K562 (cell line): ENCODE data around the gene BOLA3. TPM values are rescaled to one million over a fixed set of nuclear protein-coding genes. Genes with fewer than 3 reads are reported as not detected.

ENCODE experiments used
- C11orf30 ChIP-seq: fragments of 450-650 bp; IDR thresholded peaks from 2 replicates; pipeline ENCODE4 v1.6.1; 2016; ENCODE audit warnings: low read depth, mild to moderate bottlenecking
- CREB3 ChIP-seq: fragments of 450-650 bp; conservative IDR thresholded peaks from 2 replicates; pipeline ENCODE4 v1.6.1; 2016; ENCODE audit warnings: missing genetic modification characterization, low read depth, mild to moderate bottlenecking, missing compliant biosample characterization, moderate library complexity
- GATAD2B ChIP-seq: fragments of 450-650 bp; IDR thresholded peaks from 2 replicates; pipeline ENCODE4 v1.6.1; 2017; ENCODE audit warnings: mild to moderate bottlenecking, borderline replicate concordance
- HEY1 ChIP-seq: fragments of 250-450 bp; sonication (Bioruptor Pico); IDR thresholded peaks from 2 replicates; pipeline ENCODE4 v1.5.0; 2020; ENCODE audit warnings: mild to moderate bottlenecking, moderate library complexity, borderline replicate concordance
- HNRNPK ChIP-seq: fragments of 200-400 bp; formaldehyde crosslinking; IDR thresholded peaks from one replicate; pipeline ENCODE4 v1.6.1; 2018; ENCODE audit warnings: mild to moderate bottlenecking, low read depth, low read length; ENCODE audit not compliant: poor library complexity, severe bottlenecking
- ILK ChIP-seq: fragments of 450-650 bp; IDR thresholded peaks from 2 replicates; pipeline ENCODE4 v1.6.1; 2016; ENCODE audit warnings: missing genetic modification characterization, low read depth, mild to moderate bottlenecking, missing compliant biosample characterization, moderate library complexity, borderline replicate concordance
- MAX ChIP-seq: sonication (generic); formaldehyde crosslinking; IDR thresholded peaks from 2 replicates; pipeline ENCODE4 v1.9.0; 2022; ENCODE audit warnings: mild to moderate bottlenecking, missing genetic modification reagents
- MEIS2 ChIP-seq: fragments of 450-650 bp; IDR thresholded peaks from 2 replicates; pipeline ENCODE4 v1.6.1; 2014; ENCODE audit warnings: mild to moderate bottlenecking; ENCODE audit not compliant: partially characterized antibody
- PHF8 ChIP-seq: fragments of 200-600 bp; sonication (generic); IDR thresholded peaks from 2 replicates; pipeline ENCODE4 v1.6.1; 2012; ENCODE audit warnings: mixed run types, mild to moderate bottlenecking, inconsistent platforms, low read length, moderate library complexity, borderline replicate concordance
- POLR3A ChIP-seq: IDR thresholded peaks from 2 replicates; pipeline ENCODE4 v1.6.1; 2011; ENCODE audit warnings: borderline replicate concordance, mild to moderate bottlenecking, moderate library complexity; ENCODE audit not compliant: insufficient read length, insufficient read depth; ENCODE audit errors: extremely low read depth
- ZBTB7A ChIP-seq: IDR thresholded peaks from 2 replicates; pipeline ENCODE4 v1.6.1; 2011; ENCODE audit warnings: low read depth, mild to moderate bottlenecking, low read length, moderate library complexity, borderline replicate concordance; ENCODE audit not compliant: control insufficient read depth
- ZEB2 ChIP-seq: fragments of 450-650 bp; IDR thresholded peaks from 2 replicates; pipeline ENCODE4 v1.6.1; 2016
- ZKSCAN1 ChIP-seq: fragments of 150-350 bp; IDR thresholded peaks from 2 replicates; pipeline ENCODE4 v1.6.1; 2016; ENCODE audit warnings: low read depth, low read length
- ZNF277 ChIP-seq: fragments of 250-450 bp; sonication (Bioruptor Pico); IDR thresholded peaks from 2 replicates; pipeline ENCODE4 v1.8.0; 2022; ENCODE audit warnings: inconsistent platforms, mild to moderate bottlenecking, moderate library complexity, borderline replicate concordance
- ZNF347 ChIP-seq: fragments of 450-650 bp; formaldehyde crosslinking; IDR thresholded peaks from 2 replicates; pipeline ENCODE4 v1.4.0; 2020; ENCODE audit warnings: low read depth, mild to moderate bottlenecking, moderate library complexity
- ZNF57 ChIP-seq: fragments of 450-650 bp; formaldehyde crosslinking; IDR thresholded peaks from 2 replicates; pipeline ENCODE4 v1.4.0; 2020; ENCODE audit warnings: mild to moderate bottlenecking, moderate library complexity
- ZSCAN29 ChIP-seq: fragments of 450-650 bp; IDR thresholded peaks from 2 replicates; pipeline ENCODE4 v1.6.1; 2017
- polyA plus RNA-seq, 8 experiments: library from polyadenylated mRNA; depleted of rRNA in 4 of 8; stranded (reverse) in 5 of 8; unstranded in 3 of 8; fragments of >200 nt; fragmentation: Nextera tagmentation in 2 of 8; fragmentation: Illumina TruSeq in 1 of 8; extraction: Ambion mirVana in 2 of 8; extraction: Trizol in 1 of 8; gene quantifications; 2 replicates each; pipeline versions ENCODE4 v1.2.1 to v1.2.3, GENCODE V29; 2011 to 2014; ENCODE audit warnings: inconsistent platforms in 1 of 8, missing spikeins in 1 of 8
- total RNA-seq, 7 experiments: library from RNA; depleted of rRNA in 6 of 7; stranded (reverse); fragments of >200 nt in 6 of 7; fragmentation: Illumina TruSeq in 2 of 7; extraction: Trizol in 2 of 7; gene quantifications; 2 replicates each; pipeline versions ENCODE4 v1.2.1 to v1.2.3, GENCODE V29; 2011 to 2021; ENCODE audit warnings: low replicate concordance in 1 of 7

BOLA3 gene
- total and polyA plus RNA-seq, 9 of the 15 experiments (the other 6 are each of a cell fraction or from before 2014, with no cell fraction given): 149 to 619 (median 255) TPM

DNA sequence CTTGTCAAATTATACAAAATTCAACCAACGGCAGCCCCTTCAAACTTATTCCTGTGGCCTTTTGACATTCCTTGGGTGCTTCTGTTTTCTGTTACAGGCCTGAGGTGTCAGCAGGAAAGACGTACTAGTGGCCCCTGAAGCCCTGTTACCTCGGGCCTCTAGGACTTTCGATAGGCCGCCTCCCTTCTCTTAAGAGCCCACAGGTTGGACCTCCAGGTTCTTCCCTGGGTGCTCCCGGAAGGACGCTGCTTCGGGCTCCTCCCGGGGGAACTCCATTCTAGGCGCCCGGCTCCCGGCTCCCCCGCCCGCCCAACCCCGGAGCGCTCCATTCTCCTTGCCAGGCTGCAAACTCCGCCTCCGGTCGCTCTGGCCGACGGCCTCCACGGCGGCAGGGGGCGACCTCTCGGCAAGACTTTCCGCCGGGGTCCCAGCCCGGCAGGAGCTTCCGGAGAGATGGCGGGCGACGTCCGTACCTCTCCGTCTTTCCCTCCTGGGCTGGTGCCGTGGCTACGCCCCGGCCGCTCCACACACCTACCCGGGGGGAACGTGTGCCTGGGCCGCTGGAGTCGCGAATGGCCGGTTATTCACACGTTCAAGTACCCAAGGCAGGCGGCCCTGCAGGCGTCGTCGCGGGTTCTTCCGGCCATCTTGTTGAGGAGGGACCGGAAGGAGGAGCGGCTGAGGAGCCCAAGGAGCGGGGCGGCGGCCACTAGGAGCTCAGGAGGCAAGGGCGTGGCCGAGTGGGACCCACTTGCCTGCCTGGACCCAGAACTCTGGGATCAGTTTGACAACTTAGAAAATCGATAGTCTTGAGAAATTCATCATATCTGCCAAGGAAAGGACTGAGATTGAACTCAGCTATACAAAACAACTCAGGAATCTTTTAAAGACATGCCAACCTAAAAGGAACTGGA lies 27.5 kb downstream of the BOLA3 start (continued):
- no peak for TF ChIP-seq MEIS2
- peak; percentile 94 for TF ChIP-seq PHF8
- no peak for TF ChIP-seq POLR3A
- peak; percentile 68; the same call in 1 of the 2 replicates for TF ChIP-seq ZBTB7A
- TF ChIP-seq C11orf30: peak; percentile 100
- no peak for TF ChIP-seq ZEB2
- TF ChIP-seq ZNF277 (CRISPR knock-in tag): no peak
- no peak; the same call in 1 of the 2 replicates for TF ChIP-seq ZKSCAN1
- no peak for TF ChIP-seq ZNF347
- TF ChIP-seq HEY1 (CRISPR knock-in tag): no peak
- no peak for TF ChIP-seq ZNF57 (CRISPR knock-in tag)
- TF ChIP-seq MAX (CRISPR knock-in tag): peak; percentile 86
- no peak for TF ChIP-seq ZSCAN29
- TF ChIP-seq CREB3: peak; percentile 92
- TF ChIP-seq HNRNPK: no peak
- no peak for TF ChIP-seq GATAD2B
- TF ChIP-seq ILK (tag): no peak
